CD4-positive, alpha-beta T cell treated with Interleukin-12 subunit alpha and Interleukin-12 subunit beta, for 1 hour (primary cell): Measurements from ENCODE around the gene COA8.

Experiments
- DNase-seq: peaks from one replicate; pipeline ENCODE4 v3.0.0-alpha.2; 2020

Gene COA8

GRCh38 chr14:103538291-103539055, 24.3 kb upstream of the COA8 start:
- no peak for DNase-seq

GRCh38 chr14:103539056-103539825, 23.5 kb upstream of the COA8 start:
- no peak for DNase-seq

- no peak for DNase-seq
Measured at GRCh38 chr14:103540821-103541708, 21.7 kb upstream of the COA8 start.

- DNase-seq = no peak
Measured at GRCh38 chr14:103541709-103542604, 20.8 kb upstream of the COA8 start.

GRCh38 chr14:103542605-103543088, 20.1 kb upstream of the COA8 start:
- no peak for DNase-seq

GRCh38 chr14:103543140-103543539, 19.6 kb upstream of the COA8 start:
- no peak for DNase-seq

- DNase-seq = no peak
Measured at GRCh38 chr14:103543721-103544387, 18.9 kb upstream of the COA8 start.

GRCh38 chr14:103544388-103545218, 18.2 kb upstream of the COA8 start:
- DNase-seq = no peak

- DNase-seq = no peak
Measured at GRCh38 chr14:103545219-103545914, 17.4 kb upstream of the COA8 start.

GRCh38 chr14:103545915-103546651, 16.7 kb upstream of the COA8 start:
- DNase-seq = no peak

GRCh38 chr14:103546652-103547454, 15.9 kb upstream of the COA8 start:
- DNase-seq = peak; percentile 78

- DNase-seq = no peak
Measured at GRCh38 chr14:103547455-103547940, 15.3 kb upstream of the COA8 start.

- DNase-seq = no peak
Measured at GRCh38 chr14:103547941-103548462, 14.8 kb upstream of the COA8 start.

GRCh38 chr14:103548463-103549351, 14.1 kb upstream of the COA8 start:
- no peak for DNase-seq

GRCh38 chr14:103549361-103550311, 13.1 kb upstream of the COA8 start:
- DNase-seq = no peak
